AG04450 (cell line): Measurements from ENCODE around the gene TXN. TPM values are rescaled to one million over a fixed set of nuclear protein-coding genes. Genes with fewer than 3 reads are reported as not detected.

ENCODE experiments used
- CTCF ChIA-PET: fragments of 300-600, 350-600 bp; formaldehyde crosslinking; extraction: SDS; loops from one replicate; lab custom pipeline; 2022; ENCODE audit warnings: antibody characterized with exemption, inconsistent platforms; lab: Charles Lee
- POLR2A ChIA-PET: fragments of 350-600 bp; formaldehyde crosslinking; extraction: SDS; loops from one replicate; lab custom pipeline; 2021; ENCODE audit warnings: antibody characterized with exemption, inconsistent platforms; lab: Yijun Ruan, JAX
- DNase-seq: peaks from one replicate; pipeline ENCODE4 v3.0.0-alpha.2; 2011; ENCODE audit warnings: low read depth, low spot score
- H3K27ac ChIP-seq: one replicate; pipeline ENCODE4 v1.5.1; 2012; ENCODE audit warnings: low read depth, low read length, control low read depth
- H3K27me3 ChIP-seq: one replicate; pipeline ENCODE4 v1.6.0; 2012; ENCODE audit warnings: low read length; ENCODE audit not compliant: control insufficient read depth, insufficient read depth
- H3K4me3 ChIP-seq: 2 replicates; pipeline ENCODE4 v1.5.1; 2011; ENCODE audit warnings: mild to moderate bottlenecking, low read depth, low read length, control low read depth
- H3K9me3 ChIP-seq: 2 replicates; pipeline ENCODE4 v1.5.1; 2012; ENCODE audit warnings: low read length; ENCODE audit not compliant: control insufficient read depth, insufficient read depth
- CTCF ChIP-seq: IDR thresholded peaks from 2 replicates; pipeline ENCODE4 v1.5.1; 2011; ENCODE audit warnings: low read depth, low read length, control low read depth, inconsistent platforms
- polyA plus RNA-seq: library from polyadenylated mRNA; depleted of rRNA; stranded (reverse); fragments of >200 nt; gene quantifications from 2 replicates; pipeline ENCODE4 v1.2.3, GENCODE V29; 2011

Gene TXN
- polyA plus RNA-seq, 1 experiment = 630 TPM

- ChIA-PET CTCF (no interaction called here), POLR2A (no interaction called here)
- no peak for TF ChIP-seq CTCF
- no peak for DNase-seq
- Histone ChIP-seq H3K4me3 (no peak overlapping the region), H3K27me3 (no peaks in the 10 kb centered on the region), H3K27ac (no peak overlapping the region), H3K9me3 (no peaks in the 10 kb centered on the region; the same call in 1 of the 2 replicates)
These were observed 35.7 kb upstream of the TXN start for GRCh38 chr9:110291921-110292557.

- Histone ChIP-seq H3K27ac (no peak overlapping the region), H3K27me3 (no peaks in the 10 kb centered on the region), H3K9me3 (no peaks in the 10 kb centered on the region; the same call in 1 of the 2 replicates), H3K4me3 (no peak overlapping the region)
- CTCF ChIA-PET = no interaction called here
- no peak for TF ChIP-seq CTCF
- DNase-seq = no peak
- POLR2A ChIA-PET = no interaction called here
These were observed 33.7 kb upstream of the TXN start for GRCh38 chr9:110290001-110290400.

GRCh38 chr9:110288503-110288902 lies 32.2 kb upstream of the TXN start:
- no peak for DNase-seq
- ChIA-PET POLR2A (no interaction called here), CTCF (no interaction called here)
- no peak overlapping the region for H3K27ac ChIP-seq
- no peak overlapping the region for H3K4me3 ChIP-seq
- no peak for TF ChIP-seq CTCF
- no peaks in the 10 kb centered on the region for H3K27me3 ChIP-seq
- H3K9me3 ChIP-seq = no peaks in the 10 kb centered on the region; the same call in 1 of the 2 replicates

- Histone ChIP-seq H3K4me3 (no peak overlapping the region), H3K27me3 (no peaks in the 10 kb centered on the region), H3K9me3 (no peaks in the 10 kb centered on the region; the same call in 1 of the 2 replicates), H3K27ac (no peak overlapping the region)
- TF ChIP-seq CTCF = no peak
- DNase-seq = no peak
- ChIA-PET CTCF (no interaction called here), POLR2A (no interaction called here)
These were observed 31.0 kb upstream of the TXN start for GRCh38 chr9:110287289-110287680.

GRCh38 chr9:110284211-110284844 lies 28.0 kb upstream of the TXN start:
- TF ChIP-seq CTCF = no peak
- Histone ChIP-seq H3K4me3 (no peak overlapping the region), H3K27me3 (peaks cover 3% of the 10 kb centered on the region), H3K9me3 (no peaks in the 10 kb centered on the region), H3K27ac (no peak overlapping the region)
- no peak for DNase-seq
- ChIA-PET POLR2A (no interaction called here), CTCF (no interaction called here)
